CD4-positive, alpha-beta T cell treated with Interleukin-6 for 4 hours (primary cell): Measurements from ENCODE around the gene GPLD1.

ENCODE experiments used
- DNase-seq: peaks from one replicate; pipeline ENCODE4 v3.0.0-alpha.2; 2020; ENCODE audit warnings: mixed read lengths

GPLD1 gene

GRCh38 chr6:24378473-24379097 is 110.8 kb downstream of the GPLD1 start:
- DNase-seq, result no peak
